NT2/D1 (cell line): ENCODE measurements around the gene PTPN13.

Source experiments
- DNase-seq: peaks from one replicate; pipeline ENCODE4 v3.0.0-alpha.2; 2011; ENCODE audit warnings: low read depth, low spot score
- H3K27me3 ChIP-seq: 2 replicates; pipeline ENCODE4 v1.6.0; 2011; ENCODE audit warnings: mild to moderate bottlenecking; ENCODE audit not compliant: insufficient read length, insufficient read depth
- H3K36me3 ChIP-seq: 2 replicates; pipeline ENCODE4 v1.6.1; 2011; ENCODE audit warnings: mild to moderate bottlenecking, low read length, mixed read lengths; ENCODE audit not compliant: insufficient read depth, insufficient read length
- H3K4me1 ChIP-seq: 2 replicates; pipeline ENCODE4 v1.5.1; 2011; ENCODE audit not compliant: insufficient read depth, insufficient read length
- H3K4me3 ChIP-seq: 2 replicates; pipeline ENCODE4 v1.5.1; 2011; ENCODE audit warnings: low read depth; ENCODE audit not compliant: insufficient read length
- H3K9ac ChIP-seq: 2 replicates; pipeline ENCODE4 v1.6.0; 2011; ENCODE audit warnings: low read depth; ENCODE audit not compliant: insufficient read length
- H3K9me3 ChIP-seq: 2 replicates; pipeline ENCODE4 v1.5.1; 2011; ENCODE audit warnings: mild to moderate bottlenecking, low read length; ENCODE audit not compliant: insufficient read depth
- SUZ12 ChIP-seq: IDR thresholded peaks from 2 replicates; pipeline ENCODE4 v1.6.1; 2011; ENCODE audit not compliant: insufficient read length, insufficient read depth; ENCODE audit errors: extremely low read depth
- YY1 ChIP-seq: IDR thresholded peaks from 2 replicates; pipeline ENCODE4 v1.6.1; 2011; ENCODE audit not compliant: insufficient read length, insufficient read depth
- ZNF274 ChIP-seq: IDR thresholded peaks from 2 replicates; pipeline ENCODE4 v1.6.1; 2011; ENCODE audit warnings: mild to moderate bottlenecking, low read depth, low read length

PTPN13 gene

DNA sequence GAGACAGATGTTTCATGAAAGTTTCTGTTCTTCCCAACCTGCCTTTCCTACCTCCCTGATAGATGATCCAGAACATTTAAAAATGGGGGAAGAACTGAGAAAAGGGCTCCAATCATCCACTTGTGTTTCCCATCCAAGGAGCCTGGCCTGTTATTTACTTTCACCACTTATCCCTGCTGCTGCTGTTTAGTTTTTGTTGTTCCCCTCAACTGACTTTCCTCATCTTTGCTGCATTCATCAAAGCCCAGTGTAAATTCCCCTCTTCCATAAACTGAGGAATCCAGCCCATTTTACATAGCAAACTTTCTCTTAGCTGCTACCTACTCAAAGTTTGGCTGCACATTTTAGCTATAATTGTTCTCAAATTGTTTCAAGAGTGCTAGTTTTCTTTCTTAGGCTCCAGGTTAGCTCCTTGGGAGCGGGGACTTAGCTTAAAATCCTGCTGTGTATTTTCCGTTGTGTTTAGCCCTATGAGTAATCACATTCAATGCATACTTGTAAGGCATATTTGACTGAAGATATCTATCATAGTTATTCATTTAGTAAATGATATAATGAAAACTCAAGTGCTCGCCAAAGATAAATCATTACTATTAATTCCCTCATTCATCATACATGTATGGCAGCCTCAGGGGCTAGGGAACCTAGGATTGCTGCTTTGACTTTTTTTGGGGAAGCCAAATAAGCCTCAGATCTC lies 1.4 kb upstream of the PTPN13 start:
- DNase-seq = no peak
- no peak for TF ChIP-seq ZNF274
- TF ChIP-seq YY1 = no peak
- no peak for TF ChIP-seq SUZ12
- Histone ChIP-seq H3K4me1 (no peaks in the 10 kb centered on the region), H3K9me3 (no peaks in the 10 kb centered on the region), H3K36me3 (no peaks in the 10 kb centered on the region), H3K4me3 (no peak overlapping the region), H3K27me3 (no peaks in the 10 kb centered on the region), H3K9ac (no peak overlapping the region)

DNA sequence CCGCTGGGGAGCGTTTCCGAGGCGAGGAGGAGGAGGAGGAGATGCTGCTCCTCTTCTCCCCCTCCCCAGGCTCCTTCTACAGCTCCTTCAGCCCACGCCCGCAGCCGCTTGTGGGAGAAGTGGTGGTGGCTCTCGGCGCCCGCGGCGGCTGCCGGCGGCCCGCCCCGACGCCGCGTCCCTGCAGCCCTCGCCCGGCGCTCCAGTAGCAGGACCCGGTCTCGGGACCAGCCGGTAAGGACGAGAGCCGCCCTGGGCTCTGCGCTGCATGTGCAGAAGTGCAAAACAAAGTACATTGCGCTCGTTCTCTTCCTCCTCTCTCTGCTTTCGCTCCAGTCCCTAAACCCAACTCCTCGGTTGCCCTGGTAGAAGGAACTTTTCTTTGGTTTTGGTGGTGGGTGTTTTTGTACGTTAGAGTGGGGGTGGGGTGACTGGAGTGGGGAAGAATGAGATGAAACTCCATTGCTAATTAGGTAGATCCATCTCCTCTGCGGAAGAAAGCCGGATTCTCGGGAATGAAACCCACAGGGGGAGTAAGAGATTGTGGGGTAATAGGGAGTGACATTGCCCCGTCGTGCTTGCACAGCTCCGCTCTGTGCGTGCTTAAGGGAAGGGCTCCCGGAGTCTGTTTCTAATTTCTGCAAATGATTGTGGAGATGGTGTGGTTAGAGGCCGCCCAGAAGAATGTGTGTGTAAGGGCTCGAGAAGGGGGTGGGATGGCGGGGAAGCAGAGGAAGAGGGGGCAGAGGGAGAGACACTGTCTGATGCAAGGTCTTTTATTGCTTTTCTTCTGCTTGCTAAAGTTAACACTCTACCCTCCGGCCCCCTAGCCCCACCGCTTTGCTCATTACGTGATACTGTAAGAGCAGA lies 677 bp downstream of the PTPN13 start:
- H3K4me1 ChIP-seq = no peaks in the 10 kb centered on the region
- peak; percentile 5 for DNase-seq
- H3K4me3 ChIP-seq = peak overlapping the region; percentile 72
- H3K9ac ChIP-seq = peak overlapping the region; percentile 83
- no peaks in the 10 kb centered on the region for H3K36me3 ChIP-seq
- no peaks in the 10 kb centered on the region for H3K9me3 ChIP-seq
- TF ChIP-seq SUZ12 = no peak
- no peak for TF ChIP-seq ZNF274
- no peak for TF ChIP-seq YY1
- no peaks in the 10 kb centered on the region for H3K27me3 ChIP-seq

DNA sequence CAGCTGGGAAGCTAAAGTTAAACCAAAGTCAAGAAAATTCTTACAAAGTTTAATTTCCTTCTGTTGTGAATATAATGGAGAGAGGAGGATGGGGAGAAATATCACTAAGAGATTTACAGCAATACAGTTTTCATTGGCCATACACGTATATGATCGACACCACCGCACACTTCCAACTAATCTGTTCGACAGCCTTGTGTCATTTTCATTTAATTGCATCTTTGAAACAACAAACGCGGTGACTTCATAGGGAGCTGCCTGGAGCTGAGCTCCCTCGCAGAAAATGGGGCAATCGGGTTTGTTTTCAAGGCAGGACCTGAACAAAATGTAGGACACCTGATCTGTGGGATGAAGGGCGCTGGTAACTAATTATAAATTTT lies 1.3 kb downstream of the PTPN13 start:
- DNase-seq = no peak
- peak overlapping the region; percentile 83 for H3K9ac ChIP-seq
- no peaks in the 10 kb centered on the region for H3K36me3 ChIP-seq
- H3K27me3 ChIP-seq = no peaks in the 10 kb centered on the region
- TF ChIP-seq ZNF274 (no peak), SUZ12 (no peak)
- H3K4me3 ChIP-seq = peak overlapping the region; percentile 72
- no peaks in the 10 kb centered on the region for H3K9me3 ChIP-seq
- H3K4me1 ChIP-seq = no peaks in the 10 kb centered on the region

DNA sequence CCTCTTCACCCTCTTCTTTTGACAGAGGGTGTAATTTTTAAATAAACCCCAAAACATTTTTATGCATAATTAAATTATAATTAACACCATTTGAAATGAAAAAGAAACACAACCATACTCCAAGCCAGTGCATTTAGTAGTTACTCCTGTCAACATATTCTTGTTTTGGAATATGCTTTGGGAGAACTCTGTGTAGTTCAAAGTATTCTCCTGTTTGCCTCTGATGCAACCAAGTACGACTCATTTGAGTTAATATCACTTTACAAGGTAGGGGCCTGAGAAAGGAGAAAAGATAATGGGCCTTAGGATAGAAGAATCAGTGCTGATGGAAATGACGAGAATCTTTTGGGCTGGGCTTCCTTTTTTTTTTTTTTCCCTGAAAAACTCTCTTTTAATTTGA lies 2.7 kb downstream of the PTPN13 start:
- no peak for DNase-seq
- H3K27me3 ChIP-seq = no peaks in the 10 kb centered on the region
- no peaks in the 10 kb centered on the region for H3K36me3 ChIP-seq
- TF ChIP-seq YY1 = no peak
- TF ChIP-seq SUZ12 = no peak
- no peak for TF ChIP-seq ZNF274
- H3K4me3 ChIP-seq = no peak overlapping the region
- no peak overlapping the region for H3K9ac ChIP-seq
- no peaks in the 10 kb centered on the region for H3K4me1 ChIP-seq
- no peaks in the 10 kb centered on the region for H3K9me3 ChIP-seq

DNA sequence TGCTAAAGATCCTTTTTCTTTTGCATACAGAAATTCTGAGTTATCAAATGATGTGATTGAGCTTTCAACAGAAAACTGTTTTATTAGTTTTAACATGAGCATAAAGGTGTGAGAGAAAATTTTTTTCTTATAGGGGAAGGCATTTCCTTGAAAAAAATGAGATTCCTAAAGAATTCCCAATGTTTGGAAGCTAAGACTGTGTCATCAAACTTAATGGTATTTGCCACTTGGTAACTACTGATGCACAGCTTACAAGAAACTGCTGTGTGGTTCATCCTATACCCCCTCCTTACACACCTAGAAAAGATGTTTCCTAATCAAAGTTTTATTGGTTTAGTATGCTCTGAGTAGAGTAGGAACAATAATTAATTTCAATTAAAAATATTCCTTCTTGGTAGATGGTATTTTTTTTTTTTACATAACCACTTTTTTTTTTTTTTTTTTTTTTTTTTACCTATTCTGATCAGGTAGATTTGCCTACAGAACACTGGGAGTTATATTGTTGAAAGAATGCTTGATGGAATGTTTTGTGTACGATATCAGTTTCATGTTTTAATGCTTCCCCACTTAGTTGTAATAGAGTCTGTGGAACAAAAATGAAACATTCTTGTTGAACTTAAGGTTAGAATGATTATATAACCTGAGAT lies 6.0 kb downstream of the PTPN13 start:
- H3K36me3 ChIP-seq = no peaks in the 10 kb centered on the region
- TF ChIP-seq YY1 = no peak
- TF ChIP-seq SUZ12 = no peak
- TF ChIP-seq ZNF274 = no peak

DNA sequence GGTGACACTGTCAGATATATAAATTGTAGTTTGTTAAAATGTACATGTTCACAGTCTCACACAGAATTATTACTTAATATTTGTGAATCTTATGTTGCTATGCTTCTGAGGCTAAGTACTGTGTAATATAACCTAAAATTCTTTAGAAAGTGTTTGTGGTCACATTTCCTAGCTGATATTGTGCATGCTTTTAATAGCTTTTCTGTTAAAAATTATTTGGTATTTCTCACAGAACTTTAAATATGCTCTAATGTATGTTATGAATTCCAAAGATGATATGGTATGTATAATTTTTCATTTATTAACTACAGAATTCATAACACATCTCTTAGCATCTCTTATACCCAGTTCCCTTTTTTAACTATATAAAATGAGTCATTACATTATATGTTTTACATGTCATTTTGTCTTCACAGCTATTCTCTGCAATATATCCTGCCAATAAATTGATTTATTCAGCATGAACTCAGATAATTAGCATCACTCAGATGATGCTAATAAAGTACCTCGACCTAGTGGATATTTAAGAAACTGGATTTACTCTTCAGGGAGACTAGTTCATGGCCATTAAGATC lies 9.3 kb downstream of the PTPN13 start:
- Histone ChIP-seq H3K4me1 (no peaks in the 10 kb centered on the region), H3K27me3 (no peaks in the 10 kb centered on the region), H3K9ac (no peak overlapping the region), H3K4me3 (no peak overlapping the region), H3K36me3 (no peaks in the 10 kb centered on the region), H3K9me3 (no peaks in the 10 kb centered on the region)
- no peak for DNase-seq
- TF ChIP-seq YY1 (no peak), SUZ12 (no peak), ZNF274 (no peak)

More for the DNA sequence above, 6.0 kb downstream of the PTPN13 start:
- DNase-seq = no peak
- Histone ChIP-seq H3K9me3 (no peaks in the 10 kb centered on the region), H3K4me3 (no peak overlapping the region), H3K4me1 (no peaks in the 10 kb centered on the region), H3K27me3 (no peaks in the 10 kb centered on the region), H3K9ac (no peak overlapping the region)

DNA sequence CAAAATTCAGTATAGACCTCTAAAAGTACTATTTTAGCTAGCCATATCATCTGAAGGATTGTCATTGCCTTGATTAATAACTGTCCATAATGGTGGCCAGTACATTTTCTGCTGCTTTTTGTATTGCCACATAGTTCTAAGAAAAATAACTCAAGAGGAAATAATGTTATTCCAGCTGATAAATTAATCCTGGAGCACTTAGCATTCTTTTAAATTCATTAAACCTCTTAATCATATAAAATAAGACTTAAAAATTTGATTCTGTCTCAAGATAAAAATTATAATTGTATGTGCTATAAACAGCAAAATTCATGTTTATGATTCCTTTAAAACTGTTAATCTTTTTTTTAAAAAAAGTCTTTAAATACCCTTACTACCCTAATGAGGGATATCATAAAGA lies 12.7 kb downstream of the PTPN13 start:
- no peak overlapping the region for H3K9ac ChIP-seq
- no peaks in the 10 kb centered on the region for H3K9me3 ChIP-seq
- DNase-seq = no peak
- H3K27me3 ChIP-seq = no peaks in the 10 kb centered on the region
- no peak overlapping the region for H3K4me3 ChIP-seq
- no peaks in the 10 kb centered on the region for H3K4me1 ChIP-seq
- TF ChIP-seq YY1 (no peak), SUZ12 (no peak), ZNF274 (no peak)
- no peaks in the 10 kb centered on the region for H3K36me3 ChIP-seq
